ENCODE data around the gene PAPPA. TPM values are rescaled to one million over a fixed set of nuclear protein-coding genes. Genes with fewer than 3 reads are reported as not detected.

PAPPA gene
- total RNA-seq, 1 experiment from 2014 or later, result 0.05 TPM

DNA sequence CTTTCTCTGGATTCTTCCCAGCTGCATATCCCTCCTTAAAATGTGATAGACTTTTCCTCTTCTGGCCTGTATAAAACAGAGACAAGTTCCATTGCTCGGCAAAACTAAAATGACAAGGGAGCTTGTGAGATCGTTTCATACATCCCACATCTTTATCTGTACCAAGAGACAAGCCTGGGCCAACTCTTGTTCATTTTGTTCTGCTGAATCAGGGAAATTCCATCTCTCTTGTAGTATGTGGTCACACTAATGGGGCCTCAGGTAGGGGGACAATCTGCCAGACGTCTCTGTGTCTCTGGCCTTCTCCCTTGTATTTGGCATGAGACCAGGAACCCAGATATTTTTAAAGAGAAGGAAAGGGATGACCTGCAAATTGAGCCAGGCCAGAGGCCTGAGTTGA is 18.6 kb upstream of the PAPPA start:
- POLR2A ChIA-PET, result no interaction called here
- CTCF ChIA-PET, result no interaction called here
- Histone ChIP-seq H3K9me2 (ENCODE audit: insufficient read depth) (no peaks in the 10 kb centered on the region), H3K9ac (ENCODE audit: low read length) (no peak overlapping the region), H4K20me1 (ENCODE audit: insufficient read depth) (no peaks in the 10 kb centered on the region), H2AFZ (ENCODE audit: low read depth, low read length, poor library complexity, severe bottlenecking) (no peak overlapping the region), H3K27me3 (ENCODE audit: insufficient read depth, low read length) (peaks cover 35% of the 10 kb centered on the region), H3K79me2 (ENCODE audit: insufficient read depth, low read length) (no peaks in the 10 kb centered on the region), H3K4me1 (ENCODE audit: control insufficient read depth in 1 of 2, insufficient read depth in 2 of 2, low read length in 2 of 2) (no peaks in the 10 kb centered on the region), H3K4me2 (ENCODE audit: low read length) (no peak overlapping the region), H3K4me3 (replicated peaks in 1 of 2; ENCODE audit: low read depth in 1 of 2, low read length in 2 of 2) (no peak overlapping the region), H3K27ac (ENCODE audit: low read depth, low read length) (no peak overlapping the region), H3K36me3 (ENCODE audit: control insufficient read depth in 1 of 2, insufficient read depth in 2 of 2, low read length in 2 of 2) (no peaks in the 10 kb centered on the region), H3K9me3 (ENCODE audit: control insufficient read depth in 1 of 2, insufficient read depth in 1 of 2, low read depth in 1 of 2, low read length in 2 of 2) (no peaks in the 10 kb centered on the region; a peak in 1 of 4 replicates)
- DNase-seq (ENCODE audit: low read depth, low spot score) (no peak), ATAC-seq (no peak)
- RAD21 ChIA-PET (ENCODE audit: low non-redundant PET in 1 of 2, low total read pairs in 2 of 2, uncharacterized antibody in 2 of 2, unreplicated experiment in 2 of 2), result no interaction called here
- TF ChIP-seq, protein P1, sequence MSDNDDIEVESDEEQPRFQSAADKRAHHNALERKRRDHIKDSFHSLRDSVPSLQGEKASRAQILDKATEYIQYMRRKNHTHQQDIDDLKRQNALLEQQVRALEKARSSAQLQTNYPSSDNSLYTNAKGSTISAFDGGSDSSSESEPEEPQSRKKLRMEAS (IDR thresholded peaks at IDR 0.05), result no peak
- no peak for TF ChIP-seq CBX3 (IDR thresholded peaks at IDR 0.05; ENCODE audit: low read depth)
- no peak for TF ChIP-seq EZH2 (IDR thresholded peaks at IDR 0.05)
- no peak for TF ChIP-seq YY1 (IDR thresholded peaks at IDR 0.05; ENCODE audit: extremely low read depth, insufficient replicate concordance, low read depth, low read length)
- TF ChIP-seq ZFX (IDR thresholded peaks at IDR 0.05), result no peak
- TF ChIP-seq POLR2A (IDR thresholded peaks at IDR 0.05; ENCODE audit: borderline replicate concordance, extremely low read depth, insufficient read depth, insufficient read length), result no peak
- TF ChIP-seq ELF1 (IDR thresholded peaks at IDR 0.05; ENCODE audit: borderline replicate concordance, low read depth), result no peak
- TF ChIP-seq ZNF274 (IDR thresholded peaks at IDR 0.05; ENCODE audit: low read depth, low read length), result no peak
- no peak for TF ChIP-seq EGR1 (IDR thresholded peaks at IDR 0.05; ENCODE audit: low read depth)
- no TSS peak for BruUV-seq (replicated peaks)
- intact Hi-C loops (cut with micrococcal nuclease), result no loop called here

DNA sequence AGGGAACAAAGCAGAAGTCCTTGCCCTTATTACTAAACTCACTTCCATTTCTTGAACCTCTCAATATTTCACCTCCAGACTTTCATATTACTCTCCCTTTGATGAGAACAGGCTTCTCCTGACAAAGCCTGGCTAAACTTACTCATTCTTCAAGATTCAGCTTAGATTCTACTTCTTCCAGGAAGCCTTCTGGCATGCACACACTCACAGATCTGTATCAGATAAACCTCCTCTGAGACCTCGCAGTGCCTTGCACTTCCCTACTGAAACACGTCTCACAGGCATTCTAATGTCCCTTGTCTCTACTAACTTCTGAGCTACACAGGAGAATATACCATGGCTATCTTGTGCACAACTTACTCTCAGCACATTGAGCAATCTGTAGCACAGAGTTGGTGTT is 16.6 kb upstream of the PAPPA start:
- no peaks in the 10 kb centered on the region for H3K9me2 ChIP-seq (ENCODE audit: insufficient read depth)
- CTCF ChIA-PET, result no interaction called here
- no peaks in the 10 kb centered on the region for H3K9me3 ChIP-seq (ENCODE audit: control insufficient read depth in 1 of 2, insufficient read depth in 1 of 2, low read depth in 1 of 2, low read length in 2 of 2)
- BruUV-seq (replicated peaks), result no TSS peak
- intact Hi-C loops (cut with micrococcal nuclease), result no loop called here
- DNase-seq (ENCODE audit: low read depth, low spot score), result no peak
- no peaks in the 10 kb centered on the region for H3K36me3 ChIP-seq (ENCODE audit: control insufficient read depth in 1 of 2, insufficient read depth in 2 of 2, low read length in 2 of 2)
- H3K9ac ChIP-seq (ENCODE audit: low read length), result no peak overlapping the region
- no peak overlapping the region for H3K4me3 ChIP-seq (replicated peaks in 1 of 2; ENCODE audit: low read depth in 1 of 2, low read length in 2 of 2)
- no peak overlapping the region for H2AFZ ChIP-seq (ENCODE audit: low read depth, low read length, poor library complexity, severe bottlenecking)
- RAD21 ChIA-PET (ENCODE audit: low non-redundant PET in 1 of 2, low total read pairs in 2 of 2, uncharacterized antibody in 2 of 2, unreplicated experiment in 2 of 2), result no interaction called here
- no peak overlapping the region for H3K4me2 ChIP-seq (ENCODE audit: low read length)
- no peaks in the 10 kb centered on the region for H3K79me2 ChIP-seq (ENCODE audit: insufficient read depth, low read length)
- POLR2A ChIA-PET, result no interaction called here
- H3K27ac ChIP-seq (ENCODE audit: low read depth, low read length), result no peak overlapping the region
- no peaks in the 10 kb centered on the region for H4K20me1 ChIP-seq (ENCODE audit: insufficient read depth)
- H3K4me1 ChIP-seq (ENCODE audit: control insufficient read depth in 1 of 2, insufficient read depth in 2 of 2, low read length in 2 of 2), result no peaks in the 10 kb centered on the region
- ATAC-seq, result no peak
- peaks cover 43% of the 10 kb centered on the region for H3K27me3 ChIP-seq (ENCODE audit: insufficient read depth, low read length)
- no peak for TF ChIP-seq EZH2 (IDR thresholded peaks at IDR 0.05)
- TF ChIP-seq POLR2A (IDR thresholded peaks at IDR 0.05; ENCODE audit: borderline replicate concordance, extremely low read depth, insufficient read depth, insufficient read length), result no peak
- TF ChIP-seq ELF1 (IDR thresholded peaks at IDR 0.05; ENCODE audit: borderline replicate concordance, low read depth), result no peak
- TF ChIP-seq RAD21 (IDR thresholded peaks at IDR 0.05; ENCODE audit: low read depth), result no peak
- TF ChIP-seq JUND (IDR thresholded peaks at IDR 0.05), result no peak
- TF ChIP-seq SIN3A (IDR thresholded peaks at IDR 0.05; ENCODE audit: low read depth), result no peak
- TF ChIP-seq, protein P2, sequence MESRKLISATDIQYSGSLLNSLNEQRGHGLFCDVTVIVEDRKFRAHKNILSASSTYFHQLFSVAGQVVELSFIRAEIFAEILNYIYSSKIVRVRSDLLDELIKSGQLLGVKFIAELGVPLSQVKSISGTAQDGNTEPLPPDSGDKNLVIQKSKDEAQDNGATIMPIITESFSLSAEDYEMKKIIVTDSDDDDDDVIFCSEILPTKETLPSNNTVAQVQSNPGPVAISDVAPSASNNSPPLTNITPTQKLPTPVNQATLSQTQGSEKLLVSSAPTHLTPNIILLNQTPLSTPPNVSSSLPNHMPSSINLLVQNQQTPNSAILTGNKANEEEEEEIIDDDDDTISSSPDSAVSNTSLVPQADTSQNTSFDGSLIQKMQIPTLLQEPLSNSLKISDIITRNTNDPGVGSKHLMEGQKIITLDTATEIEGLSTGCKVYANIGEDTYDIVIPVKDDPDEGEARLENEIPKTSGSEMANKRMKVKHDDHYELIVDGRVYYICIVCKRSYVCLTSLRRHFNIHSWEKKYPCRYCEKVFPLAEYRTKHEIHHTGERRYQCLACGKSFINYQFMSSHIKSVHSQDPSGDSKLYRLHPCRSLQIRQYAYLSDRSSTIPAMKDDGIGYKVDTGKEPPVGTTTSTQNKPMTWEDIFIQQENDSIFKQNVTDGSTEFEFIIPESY (IDR thresholded peaks at IDR 0.05; ENCODE audit: extremely low read depth, insufficient replicate concordance, low read length), result no peak
- no peak for TF ChIP-seq SRF (IDR thresholded peaks at IDR 0.05; ENCODE audit: low read depth)
- no peak for TF ChIP-seq ZFX (IDR thresholded peaks at IDR 0.05)
- TF ChIP-seq, protein P3, sequence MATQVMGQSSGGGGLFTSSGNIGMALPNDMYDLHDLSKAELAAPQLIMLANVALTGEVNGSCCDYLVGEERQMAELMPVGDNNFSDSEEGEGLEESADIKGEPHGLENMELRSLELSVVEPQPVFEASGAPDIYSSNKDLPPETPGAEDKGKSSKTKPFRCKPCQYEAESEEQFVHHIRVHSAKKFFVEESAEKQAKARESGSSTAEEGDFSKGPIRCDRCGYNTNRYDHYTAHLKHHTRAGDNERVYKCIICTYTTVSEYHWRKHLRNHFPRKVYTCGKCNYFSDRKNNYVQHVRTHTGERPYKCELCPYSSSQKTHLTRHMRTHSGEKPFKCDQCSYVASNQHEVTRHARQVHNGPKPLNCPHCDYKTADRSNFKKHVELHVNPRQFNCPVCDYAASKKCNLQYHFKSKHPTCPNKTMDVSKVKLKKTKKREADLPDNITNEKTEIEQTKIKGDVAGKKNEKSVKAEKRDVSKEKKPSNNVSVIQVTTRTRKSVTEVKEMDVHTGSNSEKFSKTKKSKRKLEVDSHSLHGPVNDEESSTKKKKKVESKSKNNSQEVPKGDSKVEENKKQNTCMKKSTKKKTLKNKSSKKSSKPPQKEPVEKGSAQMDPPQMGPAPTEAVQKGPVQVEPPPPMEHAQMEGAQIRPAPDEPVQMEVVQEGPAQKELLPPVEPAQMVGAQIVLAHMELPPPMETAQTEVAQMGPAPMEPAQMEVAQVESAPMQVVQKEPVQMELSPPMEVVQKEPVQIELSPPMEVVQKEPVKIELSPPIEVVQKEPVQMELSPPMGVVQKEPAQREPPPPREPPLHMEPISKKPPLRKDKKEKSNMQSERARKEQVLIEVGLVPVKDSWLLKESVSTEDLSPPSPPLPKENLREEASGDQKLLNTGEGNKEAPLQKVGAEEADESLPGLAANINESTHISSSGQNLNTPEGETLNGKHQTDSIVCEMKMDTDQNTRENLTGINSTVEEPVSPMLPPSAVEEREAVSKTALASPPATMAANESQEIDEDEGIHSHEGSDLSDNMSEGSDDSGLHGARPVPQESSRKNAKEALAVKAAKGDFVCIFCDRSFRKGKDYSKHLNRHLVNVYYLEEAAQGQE (IDR thresholded peaks at IDR 0.05; ENCODE audit: low read depth), result no peak
- TF ChIP-seq EGR1 (IDR thresholded peaks at IDR 0.05; ENCODE audit: low read depth), result no peak
